ENCODE results near the gene ETHE1.

ETHE1 gene

GRCh38 chr19:43507880-43508279 is 19.1 kb downstream of the ETHE1 start:
- no peak for ATAC-seq
- no peak for TF ChIP-seq CREB5 (CRISPR knock-in tag; IDR thresholded peaks at IDR 0.05; ENCODE audit: low read depth)
- TF ChIP-seq GLIS3 (CRISPR knock-in tag; IDR thresholded peaks at IDR 0.05): no peak
- no peak for TF ChIP-seq ZNF565 (CRISPR knock-in tag; conservative IDR thresholded peaks at IDR 0.05; ENCODE audit: low read depth)
- no peak for TF ChIP-seq OSR1 (CRISPR knock-in tag; IDR thresholded peaks at IDR 0.05)
- TF ChIP-seq TOX (CRISPR knock-in tag; IDR thresholded peaks at IDR 0.05; ENCODE audit: borderline replicate concordance): no peak
- TF ChIP-seq BACH2 (CRISPR knock-in tag; IDR thresholded peaks at IDR 0.05; ENCODE audit: borderline replicate concordance): no peak
- TF ChIP-seq POU6F1 (CRISPR knock-in tag; IDR thresholded peaks at IDR 0.05; ENCODE audit: borderline replicate concordance, low read depth): no peak
- TF ChIP-seq CSRNP3 (CRISPR knock-in tag; IDR thresholded peaks at IDR 0.05): no peak
- no peak for TF ChIP-seq TSHZ2 (CRISPR knock-in tag; IDR thresholded peaks at IDR 0.05)
- TF ChIP-seq CSDC2 (CRISPR knock-in tag; IDR thresholded peaks at IDR 0.05): no peak
- no peak for TF ChIP-seq RARB (CRISPR knock-in tag; IDR thresholded peaks at IDR 0.05)
- no peak for TF ChIP-seq ZFP3 (CRISPR knock-in tag; IDR thresholded peaks at IDR 0.05)
- no peak for TF ChIP-seq ARNTL (CRISPR knock-in tag; IDR thresholded peaks at IDR 0.05; ENCODE audit: borderline replicate concordance, low read depth)
- TF ChIP-seq ZNF70 (CRISPR knock-in tag; IDR thresholded peaks at IDR 0.05): no peak
- no peak for TF ChIP-seq TCF4 (CRISPR knock-in tag; IDR thresholded peaks at IDR 0.05; ENCODE audit: borderline replicate concordance)
- no peak for TF ChIP-seq ZFP30 (CRISPR knock-in tag; IDR thresholded peaks at IDR 0.05)
- TF ChIP-seq ISL1 (CRISPR knock-in tag; IDR thresholded peaks at IDR 0.05): no peak
- no peak for TF ChIP-seq ZNF8 (CRISPR knock-in tag; IDR thresholded peaks at IDR 0.05)
- TF ChIP-seq PPARA (CRISPR knock-in tag; IDR thresholded peaks at IDR 0.05; ENCODE audit: borderline replicate concordance): no peak

- ATAC-seq: no peak
- TF ChIP-seq ZC3H10 (CRISPR knock-in tag; IDR thresholded peaks at IDR 0.05) (no peak), CSDC2 (CRISPR knock-in tag; IDR thresholded peaks at IDR 0.05) (no peak), ZFP3 (CRISPR knock-in tag; IDR thresholded peaks at IDR 0.05) (no peak), CSRNP3 (CRISPR knock-in tag; IDR thresholded peaks at IDR 0.05) (no peak), POU6F1 (CRISPR knock-in tag; IDR thresholded peaks at IDR 0.05; ENCODE audit: borderline replicate concordance, low read depth) (no peak), ISL1 (CRISPR knock-in tag; IDR thresholded peaks at IDR 0.05) (no peak), ZNF70 (CRISPR knock-in tag; IDR thresholded peaks at IDR 0.05) (no peak)
Measured at GRCh38 chr19:43506629-43507028, 20.4 kb downstream of the ETHE1 start.

GRCh38 chr19:43505941-43506340 is 21.1 kb downstream of the ETHE1 start:
- no peak for ATAC-seq
- TF ChIP-seq POU6F1 (CRISPR knock-in tag; IDR thresholded peaks at IDR 0.05; ENCODE audit: borderline replicate concordance, low read depth) (no peak), PATZ1 (CRISPR knock-in tag; IDR thresholded peaks at IDR 0.05; ENCODE audit: borderline replicate concordance) (no peak), PPARA (CRISPR knock-in tag; IDR thresholded peaks at IDR 0.05; ENCODE audit: borderline replicate concordance) (no peak), CSDC2 (CRISPR knock-in tag; IDR thresholded peaks at IDR 0.05) (no peak), ZFP3 (CRISPR knock-in tag; IDR thresholded peaks at IDR 0.05) (no peak), ZFP30 (CRISPR knock-in tag; IDR thresholded peaks at IDR 0.05) (no peak)

Data from SK-N-SH treated with all-trans-retinoic acid at 6 μM for 48 hours (cell line).